ENCODE data around the gene RTKN.
A peak's percentile ranks its signal among the peaks of the same experiment; 100 is the strongest.

Gene RTKN

DNA sequence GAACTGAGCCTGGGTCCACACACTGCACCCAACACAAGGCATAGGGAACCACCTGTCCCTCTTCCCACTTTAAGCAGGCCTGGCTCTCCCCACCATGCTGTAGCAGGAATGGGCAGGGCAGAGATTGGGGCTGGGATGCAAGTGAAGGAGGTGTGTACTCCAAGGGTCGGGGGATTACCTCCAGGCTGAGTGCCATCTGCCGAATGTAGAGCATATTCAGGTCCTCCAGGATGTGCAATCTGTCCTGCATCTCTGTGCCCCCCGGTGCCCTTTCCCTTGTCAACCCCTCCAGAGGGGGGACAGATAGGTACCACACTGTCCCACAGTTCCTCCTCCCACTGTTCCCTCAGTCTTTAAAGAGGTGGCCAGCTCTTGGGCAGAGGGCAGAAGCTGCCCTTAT lies 2.4 kb downstream of the RTKN start:
- peaks cover 25% of the 10 kb centered on the region for H3K4me1 ChIP-seq
- H3K27me3 ChIP-seq (ENCODE audit: low read depth): no peaks in the 10 kb centered on the region

DNA sequence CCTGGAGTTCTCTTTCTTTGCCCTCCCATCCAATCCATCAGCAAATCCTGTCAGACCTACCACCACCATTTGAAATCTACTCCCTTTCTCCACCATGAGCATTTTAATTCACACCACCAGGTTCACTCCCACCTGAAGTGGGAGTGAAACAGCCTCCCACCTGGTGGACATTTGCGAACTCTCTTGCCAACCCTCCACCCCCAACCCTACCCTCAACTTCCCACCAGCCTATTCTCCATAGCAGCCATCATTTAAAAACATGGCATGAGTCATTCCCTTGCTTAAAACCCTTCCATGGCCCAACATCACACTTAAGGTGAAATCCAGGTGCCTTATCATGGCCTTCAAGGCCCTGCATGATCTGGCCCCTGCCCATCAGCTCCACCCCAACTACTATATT lies 3.5 kb downstream of the RTKN start:
- Histone ChIP-seq H3K36me3 (replicated peaks) (no peaks in the 10 kb centered on the region; the same call in 1 of the 2 replicates), H3K4me1 (peaks cover 19% of the 10 kb centered on the region), H3K9me3 (no peaks in the 10 kb centered on the region), H3K27me3 (ENCODE audit: low read depth) (no peaks in the 10 kb centered on the region), H3K4me3 (no peak overlapping the region)
- DNase-seq (ENCODE audit: low spot score in 2 of 2): no peak
- in situ Hi-C loops (cut with MboI; ENCODE audit: low sequenced_read_pairs): no loop called here

More for the DNA sequence above, 2.4 kb downstream of the RTKN start:
- DNase-seq (ENCODE audit: low spot score in 2 of 2): no peak
- in situ Hi-C loops (cut with MboI; ENCODE audit: low sequenced_read_pairs): no loop called here
- Histone ChIP-seq H3K4me3 (peak overlapping the region; percentile 41), H3K9me3 (no peaks in the 10 kb centered on the region), H3K36me3 (replicated peaks) (no peaks in the 10 kb centered on the region; the same call in 1 of the 2 replicates)

DNA sequence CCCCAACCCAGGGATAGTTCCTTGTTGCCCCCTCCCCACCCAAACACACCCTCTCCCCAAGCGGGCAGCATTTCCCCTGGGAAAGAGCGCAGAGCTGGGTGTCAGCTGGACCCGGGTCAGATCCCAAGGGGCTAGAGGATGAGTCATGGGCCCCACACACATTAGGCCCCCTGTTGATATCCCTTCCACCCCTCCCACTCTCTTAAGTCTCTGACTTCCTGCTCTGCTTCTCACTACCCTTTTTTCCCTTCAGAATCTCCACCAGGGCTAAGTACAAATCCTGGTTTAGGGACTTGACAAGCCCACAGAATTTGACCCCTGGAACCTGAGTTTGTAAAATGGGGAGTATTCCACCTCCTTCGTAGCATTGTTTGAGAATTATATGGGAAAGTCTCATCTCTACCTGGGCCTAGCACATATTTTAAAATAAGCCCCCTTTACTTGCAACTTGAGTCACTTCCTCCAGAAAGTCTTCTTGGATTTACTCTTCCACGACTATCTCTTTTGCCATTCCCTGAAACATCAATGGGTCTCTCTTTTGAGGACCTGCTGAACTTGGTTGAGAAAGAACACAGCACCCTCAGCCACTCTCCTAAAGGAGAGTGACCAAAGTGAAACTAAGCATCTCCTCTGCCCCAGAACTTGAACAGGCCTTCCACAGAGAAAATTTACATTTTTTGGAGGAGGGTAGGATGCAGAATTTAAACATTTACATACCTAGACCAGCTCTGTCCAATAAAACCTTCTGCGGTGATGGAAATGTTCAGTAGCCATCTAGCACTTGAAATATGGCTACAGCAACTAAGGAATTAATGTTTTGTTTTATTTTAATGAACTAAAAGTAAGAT lies 4.7 kb downstream of the RTKN start:
- no peaks in the 10 kb centered on the region for H3K9me3 ChIP-seq
- DNase-seq (ENCODE audit: low spot score in 2 of 2): no peak
- in situ Hi-C loops (cut with MboI; ENCODE audit: low sequenced_read_pairs): no loop called here
- H3K36me3 ChIP-seq (replicated peaks): no peaks in the 10 kb centered on the region; the same call in 1 of the 2 replicates
- H3K27me3 ChIP-seq (ENCODE audit: low read depth): no peaks in the 10 kb centered on the region
- peaks cover 19% of the 10 kb centered on the region for H3K4me1 ChIP-seq
- H3K4me3 ChIP-seq: no peak overlapping the region

DNA sequence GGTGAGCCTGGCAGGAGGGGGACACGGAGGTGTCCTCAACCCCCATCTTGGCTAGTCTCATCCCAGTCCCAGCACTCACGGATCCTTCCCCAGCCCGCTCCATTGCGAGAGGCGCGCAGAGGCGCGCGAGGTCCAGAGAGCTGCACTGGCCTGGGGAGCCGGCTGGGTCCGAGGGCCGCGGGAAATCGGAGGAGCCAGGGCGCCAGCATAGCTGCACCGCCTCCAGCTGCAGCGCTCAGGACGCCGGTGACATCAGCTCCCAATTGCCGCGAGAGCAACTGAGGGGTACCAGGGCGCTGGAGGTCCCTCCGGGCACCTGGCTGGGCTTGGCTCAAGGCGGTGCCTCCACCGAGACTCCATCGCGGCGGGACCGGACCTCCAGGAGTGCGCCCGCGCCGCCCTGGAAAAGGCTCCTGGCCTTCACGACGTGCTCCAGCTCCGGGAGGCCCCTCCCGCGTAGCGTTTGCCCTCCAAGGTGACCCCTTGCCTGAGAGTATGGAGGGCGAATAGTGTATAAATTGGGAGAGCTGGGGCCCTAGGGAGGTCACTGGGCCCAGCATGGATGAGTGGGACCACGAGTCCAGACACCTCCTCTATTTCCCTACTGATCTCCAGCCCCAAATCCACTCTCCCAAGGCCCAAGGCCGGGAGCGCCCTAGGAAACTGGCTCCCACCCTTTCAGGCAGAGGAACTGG lies 5.5 kb downstream of the RTKN start:
- Histone ChIP-seq H3K9me3 (no peaks in the 10 kb centered on the region), H3K36me3 (replicated peaks) (no peaks in the 10 kb centered on the region; the same call in none of the 2 replicates), H3K4me1 (peaks cover 19% of the 10 kb centered on the region), H3K4me3 (no peak overlapping the region), H3K27me3 (ENCODE audit: low read depth) (no peaks in the 10 kb centered on the region)
- in situ Hi-C loops (cut with MboI; ENCODE audit: low sequenced_read_pairs): no loop called here
- DNase-seq (ENCODE audit: low spot score in 2 of 2): no peak

DNA sequence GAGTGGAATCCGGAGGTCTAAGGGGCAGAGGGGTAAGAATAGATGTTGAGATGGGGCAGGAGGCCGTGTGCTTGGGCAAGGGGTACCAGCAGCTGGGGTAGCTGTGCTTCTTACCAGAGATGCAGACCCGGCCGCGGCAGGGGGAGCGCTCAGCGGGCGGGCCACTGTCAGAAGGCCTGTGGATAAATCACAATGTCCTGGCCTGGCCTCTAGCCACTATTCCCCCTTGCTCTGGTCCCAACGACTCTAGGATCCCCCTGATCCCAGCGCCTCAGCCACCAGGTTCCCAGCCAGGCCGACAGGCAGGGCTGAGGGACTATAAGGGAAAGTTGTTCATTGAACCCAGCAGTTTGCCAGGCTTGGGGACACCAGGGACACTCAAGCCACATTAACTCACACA lies 11.2 kb downstream of the RTKN start:
- in situ Hi-C loops (cut with MboI; ENCODE audit: low sequenced_read_pairs): no loop called here
- DNase-seq (ENCODE audit: low spot score in 2 of 2): no peak
- Histone ChIP-seq H3K36me3 (replicated peaks) (peaks cover 24% of the 10 kb centered on the region), H3K27me3 (ENCODE audit: low read depth) (no peaks in the 10 kb centered on the region), H3K4me1 (no peaks in the 10 kb centered on the region), H3K9me3 (no peaks in the 10 kb centered on the region), H3K4me3 (no peak overlapping the region)

DNA sequence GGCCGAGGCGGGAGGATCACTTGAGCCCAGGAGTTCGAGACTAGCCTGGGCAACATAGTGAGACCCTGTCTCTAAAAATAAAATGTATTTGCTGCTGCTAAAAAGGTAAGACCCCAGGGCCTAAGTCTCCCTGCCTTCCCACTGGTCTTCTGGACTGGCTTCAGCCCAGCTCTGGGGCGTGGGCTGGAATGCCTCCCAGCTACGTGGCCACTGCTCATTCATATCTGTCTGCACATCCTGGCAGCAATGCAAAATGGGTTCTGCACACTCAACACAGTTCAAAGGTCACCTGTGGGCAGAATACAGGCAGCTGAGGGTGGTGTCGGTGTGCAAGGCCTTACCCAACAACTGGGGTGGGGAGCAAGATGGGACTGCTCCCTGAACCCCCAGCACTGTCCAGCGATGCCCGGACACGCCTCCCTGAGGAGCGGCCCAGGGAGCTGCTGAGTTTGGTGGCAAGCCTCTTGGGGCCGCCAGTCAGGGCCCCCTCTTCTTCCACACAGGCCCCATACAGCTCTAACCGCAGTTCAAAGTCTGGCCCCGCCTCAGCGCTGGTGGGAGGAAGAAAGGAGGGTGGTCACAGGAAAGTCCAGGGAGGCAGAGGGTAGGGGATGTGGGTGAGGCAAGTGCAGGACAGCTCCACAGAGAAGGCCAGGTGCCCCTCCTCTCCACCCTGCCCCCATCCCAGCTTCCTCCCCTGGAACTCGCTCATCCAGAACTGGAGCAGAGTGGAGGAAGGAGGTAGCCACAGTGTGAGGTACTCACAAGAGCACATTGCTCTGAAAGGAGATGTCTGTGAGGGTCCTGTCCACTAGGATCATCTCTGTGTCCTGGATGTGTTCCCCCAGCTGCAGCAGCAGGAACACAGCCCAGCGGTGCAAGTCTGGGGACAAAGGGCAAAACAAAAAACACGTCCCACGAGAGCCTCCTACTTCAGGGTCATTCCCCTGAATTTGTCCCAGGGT lies 12.0 kb downstream of the RTKN start:
- no peak for DNase-seq (ENCODE audit: low spot score in 2 of 2)
- Histone ChIP-seq H3K36me3 (replicated peaks) (peaks cover 31% of the 10 kb centered on the region), H3K4me1 (no peaks in the 10 kb centered on the region), H3K27me3 (ENCODE audit: low read depth) (no peaks in the 10 kb centered on the region), H3K4me3 (no peak overlapping the region), H3K9me3 (no peaks in the 10 kb centered on the region)
- in situ Hi-C loops (cut with MboI; ENCODE audit: low sequenced_read_pairs): no loop called here

DNA sequence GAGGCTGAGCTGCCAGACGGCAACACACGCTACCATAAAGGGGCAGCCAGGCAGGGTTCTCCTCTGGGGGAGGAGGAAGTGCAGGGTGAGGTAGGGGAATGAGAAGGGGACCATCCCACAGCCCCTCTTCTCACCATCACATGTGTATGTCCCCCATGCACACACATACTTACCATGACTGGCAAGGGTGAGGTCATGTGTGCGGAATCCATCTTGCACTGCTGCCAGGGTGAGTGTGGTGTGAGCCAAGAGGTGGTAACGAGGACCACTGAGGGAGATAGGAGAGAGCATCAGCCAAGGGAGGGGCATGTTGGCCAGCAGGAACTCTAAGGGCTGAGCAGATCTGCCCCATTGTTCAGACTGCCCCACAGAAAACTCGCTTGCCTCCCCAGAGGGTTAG lies 13.1 kb downstream of the RTKN start:
- Histone ChIP-seq H3K27me3 (ENCODE audit: low read depth) (no peaks in the 10 kb centered on the region), H3K4me3 (no peak overlapping the region), H3K36me3 (replicated peaks) (peaks cover 31% of the 10 kb centered on the region), H3K4me1 (no peaks in the 10 kb centered on the region), H3K9me3 (no peaks in the 10 kb centered on the region)
- in situ Hi-C loops (cut with MboI; ENCODE audit: low sequenced_read_pairs): no loop called here
- DNase-seq (ENCODE audit: low spot score in 2 of 2): no peak

DNA sequence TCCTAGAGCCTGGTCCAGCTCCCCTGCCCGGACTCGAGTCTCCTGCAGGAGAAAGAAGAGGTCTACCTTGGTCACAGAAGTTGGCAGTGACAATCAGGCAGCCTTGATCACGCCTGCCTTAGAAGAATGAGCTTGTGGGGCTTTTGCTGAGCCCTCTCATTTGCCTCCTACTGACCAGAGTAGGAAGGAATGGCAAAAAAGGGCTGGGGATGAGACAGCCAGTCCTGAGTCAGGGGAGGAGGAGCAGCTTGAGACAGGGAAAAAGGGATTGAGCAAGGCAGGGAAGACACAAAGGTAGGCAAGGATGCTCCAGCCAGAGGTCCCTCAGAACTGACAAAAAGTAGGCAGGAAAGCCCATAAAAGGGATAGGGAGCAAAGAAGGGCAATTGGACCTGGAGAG lies 14.2 kb downstream of the RTKN start:
- Histone ChIP-seq H3K27me3 (ENCODE audit: low read depth) (no peaks in the 10 kb centered on the region), H3K4me3 (no peak overlapping the region), H3K4me1 (no peaks in the 10 kb centered on the region), H3K36me3 (replicated peaks) (peaks cover 31% of the 10 kb centered on the region), H3K9me3 (no peaks in the 10 kb centered on the region)
- no peak for DNase-seq (ENCODE audit: low spot score in 2 of 2)
- in situ Hi-C loops (cut with MboI; ENCODE audit: low sequenced_read_pairs): no loop called here

DNA sequence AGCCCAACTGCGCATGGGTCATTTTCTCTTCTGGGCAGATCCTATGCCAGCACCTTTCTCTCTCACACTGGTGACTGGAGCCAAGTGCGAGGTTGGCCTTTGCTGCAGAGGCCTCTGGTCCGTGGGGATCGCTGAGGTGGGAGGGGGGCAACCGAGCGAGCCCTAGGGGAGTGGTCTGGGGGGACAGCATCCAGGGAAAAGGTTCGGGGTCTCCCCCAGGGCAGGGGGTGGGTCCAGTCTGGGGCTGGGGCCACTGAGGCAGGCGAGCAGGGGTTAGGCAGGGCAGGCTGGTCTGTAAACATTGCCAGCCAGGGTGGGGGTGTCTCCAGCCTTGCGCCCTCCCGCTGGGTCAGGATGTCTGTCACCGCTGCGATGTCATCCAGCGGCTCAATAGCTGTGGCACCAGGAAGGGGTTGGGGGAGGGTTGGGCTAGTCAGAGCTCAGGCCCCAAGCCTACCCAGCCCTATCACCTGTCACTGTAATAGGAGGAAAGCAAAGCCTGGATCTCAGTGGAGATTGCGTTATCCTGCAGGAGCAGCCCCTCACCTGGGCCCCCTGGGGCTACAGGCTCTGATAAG lies 15.5 kb downstream of the RTKN start:
- Histone ChIP-seq H3K27me3 (ENCODE audit: low read depth) (no peaks in the 10 kb centered on the region), H3K4me3 (no peak overlapping the region), H3K36me3 (replicated peaks) (peaks cover 31% of the 10 kb centered on the region), H3K4me1 (no peaks in the 10 kb centered on the region; the same call in 1 of the 2 replicates), H3K9me3 (no peaks in the 10 kb centered on the region)
- DNase-seq (ENCODE audit: low spot score in 2 of 2): no peak
- in situ Hi-C loops (cut with MboI; ENCODE audit: low sequenced_read_pairs): no loop called here

DNA sequence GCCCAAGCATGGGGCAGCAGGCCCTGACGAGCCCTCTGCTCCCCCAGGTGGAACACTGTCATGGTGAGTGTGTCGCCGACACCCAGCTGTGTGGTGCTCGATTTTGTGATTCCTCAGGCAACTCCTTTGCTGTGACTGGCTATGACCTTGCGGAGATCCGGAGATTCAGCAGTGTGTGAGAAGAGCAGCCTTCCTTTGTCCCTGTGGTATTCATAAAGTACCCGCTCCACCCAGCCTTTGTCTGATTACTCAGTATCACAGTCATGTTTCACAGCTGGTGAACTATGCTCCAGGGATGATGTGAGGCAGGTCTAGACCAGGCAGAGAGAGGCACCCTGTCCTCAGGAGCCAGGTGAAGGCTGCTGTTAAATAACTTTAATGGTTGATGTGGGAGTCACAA lies 16.2 kb downstream of the RTKN start:
- Histone ChIP-seq H3K4me3 (no peak overlapping the region), H3K4me1 (no peaks in the 10 kb centered on the region; the same call in 1 of the 2 replicates), H3K27me3 (ENCODE audit: low read depth) (no peaks in the 10 kb centered on the region), H3K36me3 (replicated peaks) (peaks cover 31% of the 10 kb centered on the region), H3K9me3 (no peaks in the 10 kb centered on the region)
- in situ Hi-C loops (cut with MboI; ENCODE audit: low sequenced_read_pairs): no loop called here
- DNase-seq (ENCODE audit: low spot score in 2 of 2): no peak

DNA sequence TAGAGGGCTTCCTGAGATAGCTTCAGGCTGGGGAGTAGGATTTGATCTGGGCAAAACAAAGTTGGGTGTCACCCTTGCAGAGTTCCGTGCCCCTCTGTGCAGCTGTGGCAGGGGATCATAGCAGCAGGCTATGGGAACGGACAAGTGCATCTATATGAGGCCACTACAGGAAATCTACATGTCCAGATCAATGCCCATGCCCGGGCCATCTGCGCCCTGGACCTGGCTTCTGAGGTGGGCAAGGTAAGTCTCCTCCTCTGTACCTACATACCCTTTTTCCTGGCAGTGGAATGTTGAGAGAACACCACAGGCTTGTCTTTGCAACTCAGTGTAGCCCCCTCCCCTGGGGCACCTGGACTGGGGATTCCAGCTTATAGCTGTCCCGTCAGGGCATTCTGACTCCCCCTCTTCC lies 16.7 kb downstream of the RTKN start:
- Histone ChIP-seq H3K27me3 (ENCODE audit: low read depth) (no peaks in the 10 kb centered on the region), H3K4me3 (no peak overlapping the region), H3K36me3 (replicated peaks) (peaks cover 31% of the 10 kb centered on the region), H3K4me1 (no peaks in the 10 kb centered on the region; the same call in 1 of the 2 replicates), H3K9me3 (no peaks in the 10 kb centered on the region)
- no peak for DNase-seq (ENCODE audit: low spot score in 2 of 2)
- in situ Hi-C loops (cut with MboI; ENCODE audit: low sequenced_read_pairs): no loop called here

DNA sequence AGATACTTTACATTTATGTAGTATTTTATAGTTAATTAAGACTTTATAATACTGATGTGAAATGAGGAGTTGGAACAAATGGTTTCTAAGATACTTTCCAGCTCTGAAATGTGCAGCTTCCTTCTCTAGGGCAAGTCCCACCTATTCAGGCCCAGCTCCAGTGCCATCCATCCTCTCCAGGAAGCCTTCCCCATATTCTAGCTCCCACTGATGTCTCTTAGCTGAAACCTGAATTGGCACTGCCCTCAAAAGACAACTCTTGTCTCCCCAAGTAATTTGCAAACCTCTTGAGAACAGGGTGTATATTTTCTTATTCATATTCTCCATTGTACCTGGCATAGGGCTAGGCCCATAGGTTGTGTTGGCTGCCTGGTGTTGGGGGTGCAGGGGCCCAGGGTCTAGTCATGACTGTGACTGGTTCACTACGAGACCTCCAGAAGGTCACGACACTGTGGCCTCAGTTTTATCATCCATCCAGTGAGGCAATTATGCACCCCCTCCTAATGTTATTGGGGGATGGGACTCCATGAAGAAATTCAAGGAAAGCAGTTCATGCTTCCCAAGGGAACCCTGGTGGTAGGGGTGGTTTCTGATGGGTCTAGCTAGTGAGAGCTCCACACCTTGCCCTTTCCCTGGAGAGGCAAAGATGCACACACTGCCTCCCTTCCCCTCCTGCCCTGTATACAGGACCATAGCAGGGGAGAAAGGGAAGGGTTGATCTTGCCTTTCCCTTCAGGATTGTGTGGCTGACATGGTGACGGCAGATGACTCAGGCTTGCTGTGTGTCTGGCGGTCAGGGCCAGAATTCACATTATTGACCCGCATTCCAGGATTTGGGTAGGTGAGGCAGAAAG lies 17.4 kb downstream of the RTKN start:
- Histone ChIP-seq H3K36me3 (replicated peaks) (peaks cover 26% of the 10 kb centered on the region), H3K4me1 (no peaks in the 10 kb centered on the region; the same call in 1 of the 2 replicates), H3K27me3 (ENCODE audit: low read depth) (no peaks in the 10 kb centered on the region), H3K9me3 (no peaks in the 10 kb centered on the region), H3K4me3 (no peak overlapping the region)
- in situ Hi-C loops (cut with MboI; ENCODE audit: low sequenced_read_pairs): no loop called here
- no peak for DNase-seq (ENCODE audit: low spot score in 2 of 2)
